Dendritic cell treated with granulocyte-macrophage colony-stimulating factor and Interleukin-4, amounts not matched to agents 40 ng/mL and 50 ng/mL, for 4 days (primary cell): Measurements from ENCODE around the gene C8A.

ENCODE experiments used
- H3K27ac Mint-ChIP-seq: one replicate; pipeline ENCODE4 v1.8.0; 2022; ENCODE audit warnings: mild to moderate bottlenecking, mixed read lengths
- H3K27me3 Mint-ChIP-seq: one replicate; pipeline ENCODE4 v1.8.0; 2022; ENCODE audit warnings: mild to moderate bottlenecking, mixed read lengths
- H3K36me3 Mint-ChIP-seq: one replicate; pipeline ENCODE4 v1.8.0; 2022; ENCODE audit warnings: low read depth, mixed read lengths
- H3K4me1 Mint-ChIP-seq: one replicate; pipeline ENCODE4 v1.8.0; 2022; ENCODE audit warnings: low read depth, mixed read lengths
- H3K4me3 Mint-ChIP-seq: one replicate; pipeline ENCODE4 v1.8.0; 2022; ENCODE audit warnings: mild to moderate bottlenecking, moderate library complexity, mixed read lengths
- H3K9me3 Mint-ChIP-seq: one replicate; pipeline ENCODE4 v1.8.0; 2022; ENCODE audit warnings: mixed read lengths
- intact Hi-C: fragments of 100-400 bp; cut with micrococcal nuclease; formaldehyde crosslinking; loops from one replicate; pipeline ENCODE4 v1.15.0; 2022

The C8A gene

DNA sequence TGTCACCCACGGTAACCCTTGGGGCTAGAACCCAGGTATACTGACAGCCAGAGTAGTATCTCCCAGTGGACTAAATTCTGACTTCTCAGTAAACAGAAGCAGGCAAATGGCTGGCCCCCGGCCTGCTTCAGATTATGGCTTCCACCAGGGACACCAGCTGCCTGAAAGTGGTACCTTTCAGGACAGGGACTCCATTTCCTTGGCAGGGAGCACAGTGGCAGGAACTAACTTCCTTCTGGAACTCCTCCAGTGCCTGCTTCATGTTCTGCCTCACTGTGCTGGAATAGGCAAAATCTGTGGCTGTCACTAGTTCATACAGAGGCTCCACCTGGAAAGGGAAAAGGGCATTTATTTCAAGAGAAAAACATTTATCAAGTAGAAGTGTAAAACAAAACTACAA lies 78.6 kb downstream of the C8A start:
- Mint-ChIP-seq H3K9me3 (no peaks in the 10 kb centered on the region), H3K36me3 (no peaks in the 10 kb centered on the region), H3K4me1 (no peaks in the 10 kb centered on the region), H3K27me3 (no peaks in the 10 kb centered on the region), H3K27ac (no peak overlapping the region), H3K4me3 (no peak overlapping the region)
- intact Hi-C loops, result no loop called here

DNA sequence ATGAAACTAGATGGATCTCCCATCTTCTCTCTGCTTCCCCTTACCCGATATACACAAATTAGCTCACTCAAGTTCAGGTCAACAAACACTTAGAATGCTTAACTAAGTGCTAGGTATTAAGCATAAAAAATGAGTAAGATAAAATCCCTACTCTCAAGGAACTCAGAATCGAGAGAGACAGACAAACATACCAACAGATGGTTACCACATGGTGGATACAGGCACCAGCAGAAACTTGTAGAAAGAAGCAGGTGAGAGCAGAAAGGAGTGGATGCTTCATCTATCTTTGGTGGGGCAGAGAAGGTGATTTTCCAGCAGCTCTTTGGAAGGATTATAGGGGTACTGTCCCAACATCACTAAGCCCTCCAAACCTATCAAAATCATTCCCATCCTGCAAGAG lies 79.0 kb downstream of the C8A start:
- no peaks in the 10 kb centered on the region for H3K27me3 Mint-ChIP-seq
- no peaks in the 10 kb centered on the region for H3K4me1 Mint-ChIP-seq
- H3K27ac Mint-ChIP-seq, result no peak overlapping the region
- no peaks in the 10 kb centered on the region for H3K36me3 Mint-ChIP-seq
- H3K4me3 Mint-ChIP-seq, result no peak overlapping the region
- intact Hi-C loops, result no loop called here
- no peaks in the 10 kb centered on the region for H3K9me3 Mint-ChIP-seq

DNA sequence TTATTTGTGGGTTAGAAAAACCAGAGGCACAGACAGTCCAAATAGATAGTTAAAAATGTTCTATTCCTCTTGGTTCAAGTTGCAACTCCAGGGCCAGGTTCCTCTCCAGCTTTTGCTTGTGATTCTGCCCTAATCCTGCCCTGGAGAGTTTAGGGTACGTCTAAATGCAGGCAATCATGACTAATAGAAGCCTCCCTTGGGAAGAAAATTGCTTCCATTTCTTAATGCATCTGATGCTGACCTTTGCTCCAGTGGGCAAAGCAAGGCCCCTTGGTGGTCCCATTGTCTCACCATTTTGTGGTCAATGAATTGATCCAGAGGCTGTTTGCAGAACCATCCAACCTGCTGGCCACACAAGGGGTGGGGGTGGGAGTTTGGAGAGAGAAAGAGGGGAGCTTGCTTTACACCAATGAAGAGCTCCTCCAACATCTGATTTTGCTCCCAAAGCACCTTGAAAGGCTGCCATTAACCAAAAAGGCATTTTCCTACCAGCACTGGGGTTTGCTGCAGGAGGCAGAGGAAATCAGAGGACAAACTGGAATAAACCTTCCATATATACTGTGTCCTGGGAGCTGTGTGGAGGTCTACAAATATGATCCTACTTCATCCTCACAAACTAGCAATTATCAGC lies 79.9 kb downstream of the C8A start:
- no peaks in the 10 kb centered on the region for H3K4me1 Mint-ChIP-seq
- H3K36me3 Mint-ChIP-seq, result no peaks in the 10 kb centered on the region
- no peaks in the 10 kb centered on the region for H3K27me3 Mint-ChIP-seq
- H3K9me3 Mint-ChIP-seq, result no peaks in the 10 kb centered on the region
- H3K27ac Mint-ChIP-seq, result no peak overlapping the region
- no peak overlapping the region for H3K4me3 Mint-ChIP-seq
- intact Hi-C loops, result no loop called here

DNA sequence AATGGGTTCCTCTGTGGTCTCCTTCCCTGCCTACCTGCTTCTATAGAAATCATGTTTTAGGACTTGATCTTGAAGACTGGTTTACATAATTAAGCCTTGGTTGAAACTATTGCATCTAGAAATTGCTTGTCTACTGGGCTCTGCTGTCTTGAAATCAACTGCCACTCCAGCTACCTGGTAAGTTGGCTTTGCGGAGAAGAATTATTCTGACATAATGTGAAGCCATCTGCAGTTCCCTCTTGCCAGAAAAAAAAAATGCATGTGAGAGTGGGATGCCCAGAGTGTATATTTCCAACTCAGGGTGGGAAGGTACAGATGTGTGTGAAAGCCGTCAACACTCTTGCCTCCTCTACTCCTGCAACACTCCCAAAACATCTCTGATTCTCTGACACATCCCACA lies 84.0 kb downstream of the C8A start:
- Mint-ChIP-seq H3K27me3 (no peaks in the 10 kb centered on the region), H3K9me3 (no peaks in the 10 kb centered on the region), H3K27ac (no peak overlapping the region), H3K4me3 (no peak overlapping the region), H3K4me1 (no peaks in the 10 kb centered on the region), H3K36me3 (no peaks in the 10 kb centered on the region)
- intact Hi-C loops, result no loop called here

DNA sequence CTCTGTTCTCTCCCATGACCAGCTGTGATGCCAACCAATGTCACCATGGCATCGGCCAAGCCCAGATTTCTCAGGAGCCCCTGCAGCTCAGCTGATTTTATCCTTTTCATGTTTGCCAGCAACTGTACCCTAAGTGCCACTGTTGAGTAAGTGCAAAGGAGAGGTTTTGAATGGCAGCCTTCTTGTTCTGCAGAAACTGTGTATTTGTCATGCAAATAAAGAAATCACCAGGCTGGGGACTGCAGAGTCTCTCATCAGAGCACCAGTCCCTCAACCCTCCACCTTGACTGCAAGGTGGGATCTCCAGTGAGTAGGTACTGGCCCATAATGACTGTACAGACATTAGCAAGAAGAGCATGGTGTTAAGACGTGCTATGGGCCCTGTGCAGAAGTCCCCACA lies 84.6 kb downstream of the C8A start:
- intact Hi-C loops, result no loop called here
- H3K27me3 Mint-ChIP-seq, result no peaks in the 10 kb centered on the region
- H3K36me3 Mint-ChIP-seq, result no peaks in the 10 kb centered on the region
- H3K27ac Mint-ChIP-seq, result no peak overlapping the region
- no peak overlapping the region for H3K4me3 Mint-ChIP-seq
- H3K9me3 Mint-ChIP-seq, result no peaks in the 10 kb centered on the region
- no peaks in the 10 kb centered on the region for H3K4me1 Mint-ChIP-seq

DNA sequence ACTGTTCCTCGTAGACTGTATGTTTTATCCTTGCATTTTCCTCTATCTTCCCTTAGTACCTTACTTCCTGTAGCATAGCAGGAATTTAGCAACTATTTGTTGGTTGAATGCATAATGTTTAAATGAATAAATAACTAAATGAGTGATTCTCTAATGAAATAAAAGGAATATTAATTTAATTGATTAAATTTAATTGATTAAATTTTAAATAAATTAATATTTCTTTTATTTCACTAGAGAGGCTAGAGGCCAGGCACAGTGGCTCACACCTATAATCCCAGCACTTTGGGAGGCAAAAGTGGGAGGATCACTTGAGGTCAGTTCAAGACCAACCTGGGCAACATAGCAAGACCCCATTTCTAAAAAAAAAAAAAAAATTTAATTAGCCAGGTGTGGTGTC lies 85.4 kb downstream of the C8A start:
- H3K27me3 Mint-ChIP-seq, result no peaks in the 10 kb centered on the region
- intact Hi-C loops, result no loop called here
- no peak overlapping the region for H3K4me3 Mint-ChIP-seq
- H3K9me3 Mint-ChIP-seq, result no peaks in the 10 kb centered on the region
- no peaks in the 10 kb centered on the region for H3K36me3 Mint-ChIP-seq
- no peaks in the 10 kb centered on the region for H3K4me1 Mint-ChIP-seq
- H3K27ac Mint-ChIP-seq, result no peak overlapping the region

DNA sequence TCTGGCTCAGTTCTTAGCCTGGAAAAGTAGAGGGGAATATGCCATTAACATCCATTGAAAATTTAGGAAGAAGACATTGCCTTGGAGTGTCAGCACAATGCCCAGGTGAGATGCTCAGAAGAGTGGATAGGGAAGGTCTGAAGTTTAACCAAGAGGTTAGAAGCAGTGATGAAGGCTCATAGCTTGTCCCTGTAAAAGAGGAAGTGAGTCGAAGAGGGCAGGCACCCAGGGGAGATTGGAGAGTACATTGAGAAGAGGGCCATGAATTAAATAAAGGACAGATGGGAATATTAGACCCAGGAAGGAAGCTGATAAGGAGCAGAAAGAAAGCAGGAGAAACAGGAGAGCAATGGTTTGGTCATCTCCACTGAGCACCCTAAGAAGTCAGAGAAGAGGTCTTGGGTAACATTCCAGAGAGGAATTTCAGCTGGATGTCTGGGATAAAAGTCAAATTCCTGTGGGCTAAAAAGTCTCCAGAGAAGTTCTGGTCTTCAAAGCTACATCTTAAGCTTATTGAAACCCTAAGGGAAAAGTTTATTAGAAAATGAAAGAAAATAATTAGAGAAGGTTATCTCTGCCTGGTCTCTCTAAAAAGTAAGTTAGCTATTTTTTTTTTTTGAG lies 93.9 kb downstream of the C8A start:
- H3K4me3 Mint-ChIP-seq, result no peak overlapping the region
- no peaks in the 10 kb centered on the region for H3K27me3 Mint-ChIP-seq
- H3K9me3 Mint-ChIP-seq, result no peaks in the 10 kb centered on the region
- H3K36me3 Mint-ChIP-seq, result no peaks in the 10 kb centered on the region
- H3K4me1 Mint-ChIP-seq, result no peaks in the 10 kb centered on the region
- intact Hi-C loops, result no loop called here
- H3K27ac Mint-ChIP-seq, result no peak overlapping the region

DNA sequence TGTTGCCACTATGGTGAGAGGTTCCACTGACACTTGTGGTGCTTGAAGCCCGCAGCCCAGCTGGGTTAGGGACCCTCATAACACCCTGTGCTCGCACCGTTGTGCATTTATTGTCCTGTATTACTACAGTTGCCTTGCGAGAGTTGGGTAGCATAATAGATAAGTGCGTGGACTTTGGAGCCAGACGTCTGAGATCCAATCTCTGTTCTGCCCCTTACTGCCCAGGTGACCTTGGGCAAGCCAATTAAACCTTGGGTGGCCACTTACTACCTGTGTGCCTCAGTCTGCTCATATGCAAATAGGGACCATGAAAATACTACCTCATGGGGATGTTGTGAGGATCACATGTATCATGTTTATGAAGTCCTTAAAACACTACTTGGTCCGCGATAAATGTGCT lies 97.9 kb downstream of the C8A start:
- Mint-ChIP-seq H3K4me3 (no peak overlapping the region), H3K27ac (no peak overlapping the region), H3K4me1 (no peaks in the 10 kb centered on the region), H3K27me3 (no peaks in the 10 kb centered on the region), H3K9me3 (no peaks in the 10 kb centered on the region), H3K36me3 (no peaks in the 10 kb centered on the region)
- intact Hi-C loops, result no loop called here

DNA sequence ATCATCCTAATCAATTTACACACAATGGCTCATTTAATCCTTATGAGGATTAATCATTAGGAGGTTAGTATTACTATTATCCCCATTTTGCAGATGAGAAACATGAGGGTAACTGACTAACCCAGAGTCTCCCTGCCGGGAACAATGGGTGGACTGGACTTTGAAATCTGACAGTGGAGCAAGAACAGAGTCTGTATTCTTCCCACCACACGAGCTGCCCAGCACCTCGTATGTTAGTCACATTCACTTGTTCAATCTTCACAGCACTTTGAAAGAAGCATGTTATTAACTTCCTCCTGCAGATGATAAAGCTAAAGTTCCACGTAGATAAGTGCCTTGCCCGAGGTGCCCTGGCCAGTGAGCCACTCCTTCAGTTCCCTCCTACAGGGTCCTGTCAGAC lies 98.8 kb downstream of the C8A start:
- no peak overlapping the region for H3K4me3 Mint-ChIP-seq
- H3K27me3 Mint-ChIP-seq, result peaks cover 3% of the 10 kb centered on the region
- no peak overlapping the region for H3K27ac Mint-ChIP-seq

DNA sequence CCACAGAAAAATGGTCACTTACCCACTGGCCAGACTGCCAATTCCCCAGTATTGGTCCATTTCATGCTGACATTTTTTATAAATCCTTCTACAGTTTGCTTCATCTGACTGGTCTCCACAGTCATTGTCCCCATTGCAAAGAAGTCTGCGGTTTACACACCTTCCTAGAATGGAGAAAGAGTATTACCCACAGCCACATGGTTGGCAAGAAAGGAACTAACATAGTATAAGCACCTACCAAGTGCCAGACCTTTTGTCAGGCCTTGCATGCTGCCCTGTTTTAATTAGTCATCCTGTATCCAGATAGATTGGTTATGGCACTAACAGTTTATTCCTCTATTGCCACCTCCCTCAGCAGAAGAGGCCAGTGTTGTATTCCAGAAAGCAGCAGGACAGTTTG lies 100.1 kb downstream of the C8A start:
- Mint-ChIP-seq H3K27ac (no peak overlapping the region), H3K4me3 (no peak overlapping the region), H3K4me1 (no peaks in the 10 kb centered on the region), H3K36me3 (no peaks in the 10 kb centered on the region), H3K27me3 (peaks cover 3% of the 10 kb centered on the region), H3K9me3 (no peaks in the 10 kb centered on the region)
- intact Hi-C loops, result no loop called here

More for the DNA sequence above, 98.8 kb downstream of the C8A start:
- Mint-ChIP-seq H3K9me3 (no peaks in the 10 kb centered on the region), H3K4me1 (no peaks in the 10 kb centered on the region), H3K36me3 (no peaks in the 10 kb centered on the region)
- intact Hi-C loops, result no loop called here

DNA sequence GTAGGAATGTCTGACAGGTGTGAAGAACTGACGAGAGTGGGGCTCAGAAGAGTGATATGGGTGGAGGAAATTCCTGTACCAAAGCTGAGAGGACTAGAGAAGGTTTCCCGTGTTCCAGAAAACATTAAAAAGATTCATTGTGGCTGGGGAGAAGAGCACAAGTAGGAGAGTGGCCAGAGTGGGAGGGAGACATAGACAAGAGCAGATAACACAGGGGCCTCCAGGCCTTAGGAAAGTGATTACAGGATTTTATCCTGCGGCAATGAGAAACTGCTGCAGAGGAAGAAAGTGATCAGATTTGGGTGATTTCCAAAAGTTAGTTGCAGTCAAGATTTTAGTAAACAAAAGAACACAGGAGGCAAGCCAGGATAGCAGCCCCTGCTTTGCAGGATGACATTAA lies 103.3 kb downstream of the C8A start:
- no peaks in the 10 kb centered on the region for H3K4me1 Mint-ChIP-seq
- H3K36me3 Mint-ChIP-seq, result no peaks in the 10 kb centered on the region
- intact Hi-C loops, result no loop called here
- no peaks in the 10 kb centered on the region for H3K9me3 Mint-ChIP-seq
- H3K4me3 Mint-ChIP-seq, result no peak overlapping the region
- peaks cover 3% of the 10 kb centered on the region for H3K27me3 Mint-ChIP-seq
- H3K27ac Mint-ChIP-seq, result no peak overlapping the region

DNA sequence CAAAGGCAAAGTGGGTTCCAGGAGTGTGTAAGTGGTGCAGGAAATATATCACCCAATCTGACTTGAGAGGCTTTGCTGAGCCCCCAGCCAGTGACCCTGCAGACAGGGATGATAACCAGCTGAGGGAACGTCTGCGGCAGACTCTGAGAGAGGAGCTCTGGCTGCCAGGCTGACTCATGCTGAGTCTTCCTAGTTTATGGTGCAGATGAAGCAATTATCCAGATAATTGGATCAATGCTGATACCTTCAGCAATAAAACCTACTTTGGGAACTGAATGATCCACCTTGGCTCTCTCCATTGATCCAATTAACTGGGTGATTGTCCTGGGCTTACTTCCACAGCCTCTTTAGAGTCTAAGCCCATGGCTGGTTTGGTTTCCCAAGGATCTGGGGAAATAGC lies 103.9 kb downstream of the C8A start:
- intact Hi-C loops, result no loop called here
- peaks cover 3% of the 10 kb centered on the region for H3K27me3 Mint-ChIP-seq
- no peaks in the 10 kb centered on the region for H3K36me3 Mint-ChIP-seq
- no peak overlapping the region for H3K4me3 Mint-ChIP-seq
- H3K9me3 Mint-ChIP-seq, result no peaks in the 10 kb centered on the region
- H3K4me1 Mint-ChIP-seq, result no peaks in the 10 kb centered on the region
- H3K27ac Mint-ChIP-seq, result no peak overlapping the region

DNA sequence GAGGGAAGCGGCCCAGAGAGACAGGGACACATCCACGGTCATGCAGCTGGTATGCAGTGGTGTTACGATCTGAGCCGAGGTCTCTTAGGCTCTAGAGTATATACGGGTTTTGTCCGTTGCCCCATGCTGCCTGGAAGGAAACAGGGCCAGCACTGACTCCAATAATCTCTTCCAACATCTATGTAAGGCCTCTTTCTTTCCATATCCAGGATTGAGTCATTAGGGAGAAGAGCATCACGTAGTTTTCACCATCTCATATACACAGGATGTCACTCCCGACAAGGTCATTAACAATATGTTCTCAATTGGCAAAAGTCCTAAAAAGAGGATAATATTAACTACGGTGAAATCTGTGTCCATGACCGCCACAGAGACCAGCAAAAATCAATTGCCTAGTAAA lies 106.8 kb downstream of the C8A start:
- H3K9me3 Mint-ChIP-seq, result no peaks in the 10 kb centered on the region
- H3K27ac Mint-ChIP-seq, result no peak overlapping the region
- H3K4me3 Mint-ChIP-seq, result no peak overlapping the region
- no peaks in the 10 kb centered on the region for H3K36me3 Mint-ChIP-seq
- intact Hi-C loops, result no loop called here
- H3K27me3 Mint-ChIP-seq, result peaks cover 3% of the 10 kb centered on the region
- H3K4me1 Mint-ChIP-seq, result no peaks in the 10 kb centered on the region

DNA sequence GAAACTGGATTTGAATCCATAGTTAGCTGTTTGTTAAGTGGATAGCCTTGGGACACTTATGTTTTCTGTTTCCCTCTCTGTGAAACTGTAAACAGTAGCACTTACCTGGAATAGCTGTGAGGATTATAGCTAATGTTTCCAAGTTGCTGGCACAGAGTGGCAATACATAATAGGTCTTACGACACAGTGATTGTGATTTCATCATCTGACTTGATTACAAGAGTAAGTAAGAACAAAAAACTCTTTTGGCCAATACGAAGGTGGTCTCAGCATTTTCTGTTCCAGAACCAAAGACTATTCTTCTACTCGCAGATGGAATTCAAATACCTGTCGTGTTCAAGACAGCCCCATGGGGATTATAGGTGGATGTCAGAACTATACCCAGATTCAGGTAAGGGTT lies 109.1 kb downstream of the C8A start:
- Mint-ChIP-seq H3K27me3 (no peaks in the 10 kb centered on the region), H3K4me1 (no peaks in the 10 kb centered on the region), H3K4me3 (no peak overlapping the region), H3K36me3 (no peaks in the 10 kb centered on the region), H3K9me3 (no peaks in the 10 kb centered on the region), H3K27ac (no peak overlapping the region)
- intact Hi-C loops, result no loop called here

DNA sequence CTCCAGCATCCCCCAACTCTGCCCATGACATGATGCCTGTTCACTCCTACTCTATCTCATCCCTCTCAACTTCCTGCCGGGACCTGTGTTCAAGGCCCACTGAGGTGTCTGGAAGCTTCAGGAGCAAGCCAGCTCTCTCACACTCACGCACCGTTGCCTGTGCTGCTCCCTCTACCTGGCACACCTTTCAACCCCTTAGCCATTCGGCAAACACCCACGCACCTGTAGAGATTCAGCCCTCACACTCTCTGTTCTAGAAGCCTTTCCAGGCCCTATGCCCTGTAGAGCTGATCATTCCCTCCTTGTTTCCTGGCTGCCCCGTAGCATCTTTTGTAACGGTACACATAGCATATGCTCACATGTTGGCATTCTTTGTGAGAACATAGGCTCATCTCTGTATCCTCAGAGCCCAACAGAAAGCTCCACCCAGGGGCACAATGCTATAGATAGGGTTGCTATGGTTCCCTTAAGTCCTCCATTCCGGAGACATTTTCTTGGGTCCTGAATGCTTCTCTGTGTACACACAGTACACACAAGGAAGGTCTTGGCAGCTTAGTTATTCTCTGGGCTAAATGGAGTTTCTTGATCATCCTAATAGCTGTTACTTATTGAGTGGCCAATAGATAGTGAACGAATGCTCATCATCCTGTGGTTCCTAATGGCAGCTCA lies 109.9 kb downstream of the C8A start:
- Mint-ChIP-seq H3K4me1 (no peaks in the 10 kb centered on the region), H3K9me3 (no peaks in the 10 kb centered on the region), H3K27me3 (no peaks in the 10 kb centered on the region), H3K27ac (no peak overlapping the region), H3K36me3 (no peaks in the 10 kb centered on the region), H3K4me3 (no peak overlapping the region)
- intact Hi-C loops, result no loop called here
